CD4-positive, alpha-beta T cell treated with Interleukin-15 for 1 hour (primary cell): Measurements from ENCODE around the gene ETV1.
"Not testable (repeated sequence)": the region's sequence is repeated elsewhere in the genome, so short reads cannot be mapped to it uniquely, and the experiment has no call there.

Source experiments
- DNase-seq: peaks from one replicate; pipeline ENCODE4 v3.0.0-alpha.2; 2020

Gene ETV1

DNA sequence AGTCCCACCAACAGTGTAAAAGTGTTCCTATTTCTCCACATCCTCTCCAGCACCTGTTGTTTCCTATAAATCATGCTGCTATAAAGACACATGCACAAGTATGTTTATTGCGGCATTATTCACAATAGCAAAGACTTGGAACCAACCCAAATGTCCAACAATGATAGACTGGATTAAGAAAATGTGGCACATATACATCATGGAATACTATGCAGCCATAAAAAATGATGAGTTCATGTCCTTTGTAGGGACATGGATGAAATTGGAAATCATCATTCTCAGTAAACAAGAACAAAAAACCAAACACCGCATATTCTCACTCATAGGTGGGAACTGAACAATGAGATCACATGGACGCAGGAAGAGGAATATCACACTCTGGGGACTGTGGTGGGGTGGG, 71.1 kb downstream of the ETV1 start:
- DNase-seq = not testable (repeated sequence)

DNA sequence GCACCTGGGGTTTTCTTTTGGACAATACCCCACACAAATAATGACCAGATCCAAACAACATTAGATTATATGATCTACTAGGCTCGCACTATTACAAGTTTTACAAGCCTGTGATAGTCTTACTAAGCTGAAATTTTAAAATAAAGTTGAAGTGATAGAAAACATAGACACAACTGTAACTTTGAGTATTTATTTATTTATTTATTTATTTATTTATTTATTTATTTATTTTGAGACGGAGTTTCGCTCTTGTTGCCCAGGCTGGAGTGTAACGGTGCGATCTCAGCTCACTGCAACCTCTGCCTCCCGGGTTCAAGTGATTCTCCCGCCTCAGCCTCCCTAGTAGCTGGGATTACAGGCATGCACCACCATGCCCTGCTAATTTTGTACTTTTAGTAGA, 72.4 kb downstream of the ETV1 start:
- DNase-seq = not testable (repeated sequence)

DNA sequence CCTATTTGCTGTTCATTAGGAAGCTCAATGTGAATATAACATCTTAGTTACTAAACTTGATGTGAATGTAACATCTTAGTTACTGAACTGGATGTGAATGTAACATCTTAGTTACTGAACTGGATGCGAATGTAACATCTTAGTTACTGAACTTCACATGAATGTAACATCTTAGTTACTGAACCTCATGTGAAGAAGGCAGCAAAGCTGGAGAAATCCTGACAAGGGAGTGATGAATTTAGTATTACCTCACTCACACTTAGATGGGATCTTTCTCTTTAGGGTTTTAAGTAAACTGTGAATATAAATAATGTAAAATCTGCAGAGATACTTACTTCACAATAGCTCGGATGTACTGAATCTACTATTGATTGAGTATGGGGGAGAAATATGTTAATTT, 73.6 kb downstream of the ETV1 start:
- no peak for DNase-seq

DNA sequence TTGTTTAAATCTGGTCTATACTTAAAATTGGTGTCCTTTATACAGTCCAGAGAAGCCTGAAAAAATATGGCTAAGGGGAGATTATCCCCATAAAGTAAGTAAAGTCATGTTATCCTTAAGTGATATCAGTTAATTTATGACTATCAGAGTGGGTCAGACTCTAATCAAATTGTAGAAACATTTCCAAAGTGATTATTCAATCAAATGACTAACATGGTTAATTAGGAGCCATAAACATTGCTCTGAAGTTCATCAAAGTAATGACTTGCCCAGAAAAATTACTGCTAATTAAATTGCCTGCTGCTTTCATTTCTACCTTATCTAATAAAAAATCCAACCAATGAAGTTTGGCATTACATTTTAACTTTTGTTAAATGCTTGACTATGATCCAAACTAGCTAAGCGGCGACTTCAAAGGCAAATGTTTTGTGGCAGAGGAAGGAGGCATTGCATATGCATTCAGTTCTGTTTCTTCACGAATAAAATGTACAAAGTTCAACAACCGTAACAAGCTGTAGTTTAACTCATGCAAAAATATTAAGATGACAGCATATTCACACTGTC, 76.7 kb downstream of the ETV1 start:
- DNase-seq = no peak

DNA sequence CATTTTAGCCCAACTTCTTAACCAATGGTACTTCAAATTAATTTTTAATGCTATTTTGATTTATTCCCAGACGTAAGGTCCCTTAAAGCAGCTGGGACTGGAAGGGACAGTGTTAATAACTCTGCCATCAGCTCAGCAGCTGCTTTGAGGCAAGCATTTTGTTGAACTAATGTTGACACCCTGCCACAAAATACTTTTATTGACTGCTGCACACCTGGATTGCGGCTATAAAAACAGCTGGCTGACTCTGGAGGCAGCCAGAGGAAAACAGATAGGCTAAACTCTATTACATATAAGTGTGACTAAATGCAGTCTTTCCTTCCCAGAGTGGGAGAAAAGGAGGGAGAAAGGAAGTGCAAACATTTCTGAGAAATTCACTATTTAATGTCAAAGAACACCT, 77.6 kb downstream of the ETV1 start:
- no peak for DNase-seq

DNA sequence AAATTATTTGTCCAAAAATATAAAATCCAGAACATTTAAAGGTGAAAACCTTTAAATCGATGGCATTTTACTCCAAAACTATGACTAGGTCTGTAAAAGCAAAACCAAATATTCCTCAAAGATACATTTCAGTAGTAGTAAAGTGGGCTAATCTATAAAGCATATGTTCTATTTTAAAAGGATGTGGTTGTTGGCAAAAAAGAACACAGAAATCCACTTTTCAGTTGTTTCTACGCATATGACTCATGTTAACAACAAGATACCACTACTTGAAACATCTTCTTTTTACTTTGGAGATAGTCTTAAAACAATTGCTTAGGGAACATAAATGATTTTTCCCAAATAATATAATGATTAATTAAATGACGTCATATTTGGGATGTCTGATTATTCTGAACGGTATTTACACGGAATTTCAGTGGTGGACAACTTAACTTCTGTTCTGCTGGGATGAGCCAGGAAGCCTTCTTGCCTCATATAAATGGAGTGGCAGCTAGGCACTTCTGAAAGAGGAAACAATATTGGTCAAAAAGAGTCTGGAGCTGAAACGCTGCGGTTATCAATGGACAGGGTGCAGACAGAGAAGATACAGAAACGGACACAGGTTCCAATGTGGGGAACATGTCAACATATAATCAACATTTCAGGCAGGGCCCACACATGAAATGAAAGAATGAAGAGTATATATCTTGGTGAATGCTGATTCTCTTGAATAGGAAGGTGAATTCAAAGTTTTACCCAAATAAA, 78.5 kb downstream of the ETV1 start:
- no peak for DNase-seq

DNA sequence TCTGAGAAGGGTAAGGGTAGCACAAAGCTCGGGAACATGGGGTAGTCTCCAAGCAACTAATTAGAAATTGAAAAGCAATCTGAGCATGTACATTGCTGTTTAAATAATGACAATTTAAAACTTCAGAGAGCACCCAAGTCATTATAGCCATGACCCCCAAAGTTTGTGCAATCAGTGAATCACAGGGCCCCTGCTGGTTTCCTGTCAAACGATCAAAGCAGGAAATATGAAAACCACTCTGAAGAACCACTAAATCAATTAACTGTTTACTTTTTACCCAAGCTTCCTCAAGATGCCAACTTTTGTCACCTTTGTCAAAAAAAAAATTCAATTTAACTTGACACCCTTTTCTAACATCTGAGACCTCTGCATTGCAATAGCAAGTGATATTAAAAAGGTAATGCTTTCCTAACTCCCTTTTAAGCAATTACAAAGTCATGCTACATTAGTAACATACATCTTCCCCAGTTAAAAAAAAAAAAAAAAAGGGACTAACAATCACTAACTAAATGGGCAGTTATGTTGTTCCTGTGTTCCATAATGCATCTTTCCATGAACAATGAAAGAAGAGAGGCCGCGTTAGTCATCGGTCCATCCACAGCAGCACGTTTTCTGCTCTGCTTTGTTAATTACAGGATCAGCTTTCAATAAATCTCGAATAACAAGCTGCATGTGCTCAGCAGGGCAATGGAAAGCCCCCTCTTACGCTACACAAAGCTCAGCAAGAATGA, 80.6 kb downstream of the ETV1 start:
- no peak for DNase-seq

DNA sequence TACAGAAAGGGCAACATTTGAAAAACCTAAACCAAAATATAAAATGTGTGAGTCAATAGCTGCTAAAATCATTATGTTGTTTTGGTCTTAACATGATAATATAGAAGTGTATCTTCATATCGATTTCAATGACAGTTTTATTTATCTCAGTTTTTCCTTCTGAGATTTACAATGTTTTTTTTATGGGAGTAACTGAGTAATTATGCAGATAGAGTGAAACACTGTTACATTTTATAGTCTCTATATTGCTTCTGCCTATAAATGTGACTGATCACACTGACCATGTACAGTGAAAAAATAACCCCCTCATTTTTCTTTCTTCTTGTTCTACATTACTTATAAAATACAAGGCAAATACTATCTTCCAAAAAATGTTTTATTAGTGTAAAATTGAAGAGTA, 81.6 kb downstream of the ETV1 start:
- no peak for DNase-seq

DNA sequence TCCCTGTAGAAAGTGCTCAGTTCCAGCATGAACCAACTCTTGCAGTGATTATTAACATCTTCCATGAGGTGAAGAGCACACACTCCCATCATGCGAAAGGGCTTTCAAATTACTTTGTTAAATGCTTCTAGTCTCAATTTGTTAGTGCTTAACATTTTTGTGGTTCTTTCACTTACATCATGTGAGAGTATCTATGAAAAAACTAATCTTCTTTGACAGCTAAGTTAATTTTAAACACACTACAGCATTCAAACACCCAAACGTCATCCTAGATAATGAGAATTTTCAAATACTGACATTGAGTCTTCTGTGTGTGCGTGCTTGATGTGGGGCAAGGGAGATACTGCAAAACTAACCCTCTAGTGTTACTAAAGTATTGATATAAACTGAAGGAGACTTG, 84.8 kb downstream of the ETV1 start:
- no peak for DNase-seq

DNA sequence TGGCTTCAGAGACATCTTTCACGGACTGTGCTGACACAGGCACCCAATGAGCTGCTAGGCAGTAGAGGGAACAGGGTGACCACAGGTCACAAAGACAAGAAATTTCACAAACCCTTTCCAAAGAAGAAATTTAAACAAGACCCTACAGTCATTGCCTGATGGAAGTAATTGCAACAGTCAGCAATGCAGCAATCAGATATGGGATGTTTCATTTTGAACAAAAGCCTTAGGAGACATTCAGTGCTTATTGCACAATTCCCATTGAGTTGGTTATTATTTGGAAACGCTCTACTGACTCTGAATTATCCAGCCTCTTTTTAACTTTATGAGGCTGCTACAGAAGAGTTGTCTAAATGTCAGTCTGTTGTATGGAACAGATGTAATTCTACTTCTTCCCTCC, 85.5 kb downstream of the ETV1 start:
- no peak for DNase-seq

DNA sequence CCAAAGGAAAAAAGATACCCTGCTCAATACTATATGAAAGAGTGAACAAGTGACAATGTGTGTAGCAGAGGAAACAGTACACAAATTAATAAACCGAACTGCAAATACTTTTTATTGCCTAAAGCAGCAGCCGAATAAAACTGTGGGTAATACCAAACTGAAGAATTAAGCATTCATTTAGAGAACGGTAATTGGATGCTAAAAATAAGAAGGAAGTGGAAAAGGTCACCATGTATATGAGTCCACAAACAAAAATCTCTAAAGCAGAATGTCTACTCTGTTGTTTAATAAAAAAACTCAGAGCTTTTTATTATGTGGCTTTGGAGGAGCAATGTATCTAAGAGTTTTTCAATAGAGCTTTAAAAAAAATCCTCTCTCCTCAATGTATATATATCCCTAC, 87.9 kb downstream of the ETV1 start:
- DNase-seq = no peak

DNA sequence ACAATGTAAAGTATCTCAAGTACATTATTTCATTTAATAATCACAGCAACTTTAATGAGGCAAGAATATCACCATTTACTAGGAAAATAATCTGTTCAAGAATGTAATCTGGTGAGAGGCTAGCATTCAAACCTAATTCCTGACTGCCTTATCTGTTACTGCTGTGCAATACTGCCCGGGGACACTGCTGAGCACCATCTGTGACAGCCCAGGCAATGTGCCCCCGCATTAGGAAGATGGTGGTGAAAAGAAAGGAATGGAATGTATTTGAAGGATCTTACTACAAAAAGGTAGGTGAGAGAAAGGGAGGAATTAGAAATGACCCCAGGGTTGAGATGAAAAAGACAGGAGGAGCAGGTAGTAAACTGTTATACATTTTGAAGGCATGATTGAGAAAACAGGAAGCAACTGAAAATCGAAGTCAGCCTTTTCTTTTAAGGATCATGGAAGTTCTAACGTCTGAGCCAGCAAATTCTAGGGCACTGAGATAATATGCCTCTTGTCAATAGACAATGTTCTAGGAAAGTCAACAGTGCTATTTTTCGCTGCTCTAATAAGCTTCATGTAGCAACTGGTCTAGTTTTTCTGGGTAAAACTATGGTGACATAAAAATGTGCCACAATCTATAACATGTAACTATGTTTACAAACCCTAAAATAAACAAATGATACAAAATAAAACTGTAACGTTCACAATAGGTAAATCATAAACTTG, 90.4 kb downstream of the ETV1 start:
- DNase-seq = no peak

DNA sequence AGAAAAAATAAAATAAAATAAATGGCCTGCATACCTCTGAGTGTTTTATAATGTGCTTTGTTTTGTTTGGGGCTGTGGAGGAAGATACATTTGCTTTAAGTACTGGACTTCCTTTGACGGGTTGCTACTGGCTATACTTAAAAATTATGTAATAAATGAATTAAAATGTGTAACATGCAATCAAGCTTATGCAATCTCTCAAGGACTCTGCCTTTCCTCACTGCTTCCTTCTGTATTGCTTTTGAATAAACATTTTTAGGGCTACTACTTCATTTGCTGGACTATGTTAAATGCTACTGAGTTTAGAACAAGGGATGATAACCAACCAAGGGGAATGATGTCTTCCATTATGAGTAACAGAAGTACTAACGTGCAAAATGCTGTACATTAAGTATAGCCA, 91.6 kb downstream of the ETV1 start:
- no peak for DNase-seq

DNA sequence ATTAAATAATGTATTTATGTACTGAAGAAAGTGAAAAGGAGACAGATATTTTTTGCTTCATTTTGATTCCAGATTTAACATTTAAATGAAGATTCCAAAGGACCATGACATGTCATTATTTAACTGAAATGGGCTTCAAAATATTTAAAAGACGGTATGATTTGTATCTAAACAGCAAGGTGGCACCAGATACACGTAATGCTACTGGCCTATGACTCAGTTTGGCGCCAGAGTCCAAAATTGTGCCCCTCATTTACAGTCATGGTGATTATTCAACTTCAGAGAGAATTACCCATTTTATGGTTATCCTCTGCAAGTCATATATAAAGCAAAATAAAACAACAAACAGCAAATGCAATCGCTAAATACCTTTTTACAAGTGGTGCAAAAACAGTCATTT, 94.5 kb downstream of the ETV1 start:
- DNase-seq = no peak

DNA sequence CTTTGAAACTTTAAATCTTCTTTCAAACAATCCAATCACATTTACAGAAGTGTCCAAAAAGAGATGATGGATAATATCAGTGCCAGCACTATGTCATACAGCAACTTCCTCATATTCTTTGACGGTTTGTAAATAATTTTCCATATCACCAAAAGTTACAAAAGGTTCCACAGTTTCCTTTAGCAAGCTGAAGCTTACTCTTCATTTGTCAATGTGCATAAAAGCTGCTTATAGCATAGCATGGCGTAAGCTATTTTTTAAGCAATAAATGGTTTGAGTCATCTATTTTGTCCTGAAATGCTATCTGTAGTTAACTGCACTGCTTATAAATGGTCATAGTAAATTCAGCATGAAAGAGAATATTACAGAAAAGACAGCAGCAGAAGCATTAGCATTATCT, 95.1 kb downstream of the ETV1 start:
- no peak for DNase-seq

DNA sequence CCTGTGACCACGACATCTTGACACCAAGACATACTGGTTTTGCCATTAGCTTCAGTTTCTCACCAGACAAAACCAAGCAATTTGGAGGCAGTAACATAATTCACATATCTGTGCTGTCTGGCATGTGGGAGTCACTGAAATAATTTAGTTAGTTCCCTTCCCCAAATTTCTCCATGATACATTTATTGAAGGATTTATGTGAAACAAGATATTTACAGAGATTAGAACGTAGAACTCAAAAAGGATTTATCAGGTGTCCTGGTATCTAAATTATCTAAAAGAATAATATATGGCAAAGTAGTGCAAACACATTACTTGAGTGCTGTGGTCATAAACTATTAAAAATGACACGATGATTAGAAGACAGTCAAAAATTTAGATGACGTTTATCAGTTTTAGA, 98.7 kb downstream of the ETV1 start:
- no peak for DNase-seq

DNA sequence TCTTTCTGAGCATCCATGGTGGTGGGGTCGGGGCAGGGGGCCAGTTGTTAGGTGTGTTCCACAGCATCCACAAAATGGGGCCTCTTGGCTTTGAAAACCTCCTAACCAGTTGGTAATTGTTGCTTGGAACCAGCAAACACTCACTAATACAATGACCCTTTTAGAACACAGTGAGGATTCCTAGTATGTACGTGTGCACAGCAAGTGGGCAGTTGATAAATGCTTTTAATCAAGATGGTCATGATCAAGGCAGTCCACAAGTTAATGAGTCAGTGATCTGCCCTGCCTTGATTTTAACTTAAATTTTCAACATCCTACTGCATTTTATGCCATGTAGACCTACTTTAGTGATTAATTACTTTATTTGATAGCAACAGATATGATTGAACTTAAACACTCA, 103.1 kb downstream of the ETV1 start:
- no peak for DNase-seq

DNA sequence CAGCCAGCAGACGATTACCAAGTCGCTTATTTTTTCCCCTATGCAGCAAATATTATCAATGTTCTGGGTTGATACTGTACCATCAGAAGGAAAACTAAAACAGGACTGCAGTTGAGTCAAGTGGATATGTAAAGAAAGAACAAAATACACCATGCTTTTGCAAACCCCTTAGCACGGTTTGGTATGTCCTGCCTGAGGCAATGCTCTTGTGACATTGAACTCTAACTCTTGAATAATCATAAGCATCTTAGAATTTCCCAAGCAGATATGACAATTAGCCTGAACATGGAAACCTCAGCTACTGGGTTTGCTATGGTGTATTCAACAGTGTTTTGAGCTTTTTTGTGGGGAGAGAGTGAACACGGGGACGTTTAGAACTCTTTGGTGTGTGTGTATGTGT, 107.4 kb downstream of the ETV1 start:
- DNase-seq = no peak

DNA sequence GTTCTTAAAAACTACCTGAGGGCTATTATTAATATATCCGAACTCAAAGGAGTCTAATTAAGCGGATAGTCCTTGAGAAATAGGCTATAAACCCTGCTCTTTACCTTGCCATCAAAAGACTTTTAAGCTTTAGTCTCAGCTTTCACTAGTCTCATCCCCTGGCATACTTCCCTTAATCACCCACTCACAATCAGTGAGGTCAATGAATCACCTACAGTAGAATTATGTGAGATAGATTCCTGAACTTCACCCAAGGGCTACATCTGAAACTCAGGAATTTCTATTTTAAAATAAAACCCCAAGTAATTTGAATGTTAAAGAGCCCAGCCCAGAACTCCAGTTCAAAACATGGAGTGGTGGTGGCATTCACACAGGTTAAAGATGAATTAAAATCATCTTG, 108.7 kb downstream of the ETV1 start:
- DNase-seq = no peak

DNA sequence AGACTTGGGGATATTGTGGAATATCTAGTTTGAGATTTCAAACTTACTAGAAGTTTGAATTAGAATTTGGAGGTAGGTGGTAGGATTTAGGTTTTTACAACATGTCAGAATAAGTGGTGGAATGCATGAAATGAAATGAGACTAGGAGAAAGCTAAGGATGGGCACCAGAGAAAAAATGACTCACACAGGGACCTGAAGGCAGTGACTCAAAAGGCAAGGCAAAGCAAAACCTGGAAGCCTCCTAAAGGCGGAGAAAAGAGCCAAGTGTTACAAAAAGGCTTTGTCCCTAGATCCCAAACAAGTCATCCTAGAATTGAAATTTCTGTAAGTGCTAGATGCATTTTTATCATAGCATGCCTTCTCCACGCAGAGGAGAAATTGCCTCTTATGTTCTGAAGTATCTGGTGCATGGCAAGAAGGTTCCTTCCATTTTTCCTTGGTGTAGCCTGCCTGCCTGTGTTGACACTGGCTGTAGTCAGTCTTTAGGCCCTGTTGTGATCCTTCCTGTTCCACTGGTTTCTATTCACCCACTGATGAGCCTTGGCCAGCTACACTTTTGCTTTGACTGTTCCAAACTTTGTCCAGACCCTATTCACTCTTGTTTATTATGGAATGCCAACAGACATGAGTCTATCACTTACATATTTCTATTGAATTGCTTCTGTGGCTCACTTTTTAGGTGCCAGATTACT, 109.3 kb downstream of the ETV1 start:
- DNase-seq = no peak

DNA sequence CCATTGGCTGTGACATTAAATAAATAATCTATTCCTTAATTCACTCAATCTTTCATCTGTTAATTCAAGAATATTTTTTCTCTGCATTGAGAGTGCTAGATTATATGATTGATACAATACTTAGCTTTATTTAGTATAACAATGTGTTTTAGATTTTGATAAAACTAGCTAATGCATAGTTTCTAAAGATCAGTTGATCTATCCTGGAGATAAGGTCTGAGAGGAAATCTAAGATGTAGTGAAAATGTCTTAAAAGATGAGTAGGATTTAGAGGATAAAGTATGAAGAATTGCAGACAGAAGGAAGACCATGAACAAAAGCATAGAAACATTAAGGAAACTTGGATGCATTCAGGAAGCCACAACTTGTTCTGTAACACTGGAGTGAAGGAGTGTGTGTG, 110.3 kb downstream of the ETV1 start:
- DNase-seq = no peak

DNA sequence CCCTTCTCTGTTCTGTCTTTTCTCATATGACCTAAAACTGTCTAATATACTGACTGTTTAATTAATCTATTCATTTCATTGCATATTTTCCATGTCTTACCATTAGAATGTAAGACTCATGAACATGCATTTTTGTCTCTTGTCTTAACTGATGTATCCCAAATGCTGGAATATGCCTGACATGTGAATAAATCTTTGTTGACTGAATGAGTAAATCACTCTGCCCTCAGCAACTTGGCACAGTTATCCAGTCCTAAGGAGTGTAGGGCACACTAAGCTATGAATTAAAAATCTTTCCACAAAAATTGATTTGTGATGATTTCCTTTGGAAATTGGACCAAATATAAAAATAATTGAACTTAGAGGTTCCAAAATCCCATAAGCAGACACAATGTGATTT, 111.3 kb downstream of the ETV1 start:
- no peak for DNase-seq

DNA sequence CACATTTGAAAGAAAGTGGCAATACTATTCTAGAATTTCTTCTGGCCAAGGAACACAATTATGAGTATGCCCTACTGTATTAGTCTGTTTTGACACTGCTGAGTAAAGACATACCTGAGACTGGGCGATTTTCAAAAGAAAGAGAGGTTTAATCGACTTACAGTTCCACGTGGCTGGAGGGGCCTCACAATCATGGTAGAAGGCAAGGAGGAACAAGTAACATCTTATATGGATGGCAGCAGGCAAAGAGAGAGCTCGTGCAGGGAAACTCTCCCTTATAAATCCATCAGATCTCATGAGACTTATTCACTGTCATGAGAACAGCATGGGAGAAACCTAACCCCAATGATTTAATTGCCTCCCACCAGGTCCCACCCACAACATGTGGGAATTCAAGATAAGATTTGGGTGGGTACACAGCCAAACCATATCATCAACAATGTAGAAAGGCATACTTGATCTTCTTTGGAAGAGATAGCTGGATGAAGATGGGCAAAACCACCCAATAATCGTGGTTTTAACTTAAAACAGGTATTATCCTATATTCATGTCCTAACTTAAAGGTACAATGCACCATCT, 113.9 kb downstream of the ETV1 start:
- DNase-seq = no peak
